Retinal pigment epithelial cell (primary cell): ENCODE measurements around the gene RELL2.

Source experiments
- DNase-seq: peaks from one replicate; pipeline ENCODE4 v3.0.0-alpha.2; 2010; ENCODE audit warnings: low read depth
- H3K4me3 ChIP-seq: 2 replicates; pipeline ENCODE4 v1.5.1; 2011; ENCODE audit warnings: mild to moderate bottlenecking, low read length, control low read depth, moderate library complexity
- CTCF ChIP-seq: conservative IDR thresholded peaks from 2 replicates; pipeline ENCODE4 v1.5.1; 2011; ENCODE audit warnings: low read depth, low read length, control low read depth, inconsistent platforms

Gene RELL2

GRCh38 chr5:141675672-141676071, 38.9 kb downstream of the RELL2 start:
- no peak overlapping the region for H3K4me3 ChIP-seq
- TF ChIP-seq CTCF, result no peak
- no peak for DNase-seq

GRCh38 chr5:141677415-141677814, 40.6 kb downstream of the RELL2 start:
- TF ChIP-seq CTCF, result peak; percentile 45
- H3K4me3 ChIP-seq, result no peak overlapping the region
- no peak for DNase-seq

GRCh38 chr5:141680178-141680577, 43.4 kb downstream of the RELL2 start:
- DNase-seq, result no peak
- no peak for TF ChIP-seq CTCF
- no peak overlapping the region for H3K4me3 ChIP-seq

GRCh38 chr5:141680751-141681201, 44.0 kb downstream of the RELL2 start:
- no peak for DNase-seq
- no peak for TF ChIP-seq CTCF
- peak overlapping the region; percentile 25 for H3K4me3 ChIP-seq

GRCh38 chr5:141681295-141681694, 44.5 kb downstream of the RELL2 start:
- no peak for DNase-seq
- TF ChIP-seq CTCF, result no peak
- H3K4me3 ChIP-seq, result peak overlapping the region; percentile 25

- peak; percentile 78 for DNase-seq
- peak within 1 kb of the TSS; percentile 33 for H3K4me3 ChIP-seq
- TF ChIP-seq CTCF, result no peak
Observed at GRCh38 chr5:141681695-141682641, 45.2 kb downstream of the RELL2 start, which contains the start of gene ARAP3. TSS of gene ARAP3 (minus strand) at chr5:141682230. CDS start at chr5:141680486, 1,744 bp downstream.
